Occipital lobe (tissue), 3 donors: Measurements from ENCODE around the gene RAX2. TPM values are rescaled to one million over a fixed set of nuclear protein-coding genes. Genes with fewer than 3 reads are reported as not detected.

Experiments
- DNase-seq: peaks from one replicate; lab custom pipeline; 2025; lab: John Stamatoyannopoulos, UW
- small RNA-seq: library from RNA; depleted of rRNA; stranded (forward); fragments of <200 nt; gene quantifications from one replicate; pipeline ENCODE3, GENCODE V24; 2014
- total RNA-seq: library from RNA; depleted of rRNA; stranded (reverse); fragments of >200 nt; gene quantifications from one replicate; pipeline ENCODE4 v1.2.3, GENCODE V29; 2014

The RAX2 gene
- total RNA-seq, 1 donor from 2014 or later, result not detected

DNA sequence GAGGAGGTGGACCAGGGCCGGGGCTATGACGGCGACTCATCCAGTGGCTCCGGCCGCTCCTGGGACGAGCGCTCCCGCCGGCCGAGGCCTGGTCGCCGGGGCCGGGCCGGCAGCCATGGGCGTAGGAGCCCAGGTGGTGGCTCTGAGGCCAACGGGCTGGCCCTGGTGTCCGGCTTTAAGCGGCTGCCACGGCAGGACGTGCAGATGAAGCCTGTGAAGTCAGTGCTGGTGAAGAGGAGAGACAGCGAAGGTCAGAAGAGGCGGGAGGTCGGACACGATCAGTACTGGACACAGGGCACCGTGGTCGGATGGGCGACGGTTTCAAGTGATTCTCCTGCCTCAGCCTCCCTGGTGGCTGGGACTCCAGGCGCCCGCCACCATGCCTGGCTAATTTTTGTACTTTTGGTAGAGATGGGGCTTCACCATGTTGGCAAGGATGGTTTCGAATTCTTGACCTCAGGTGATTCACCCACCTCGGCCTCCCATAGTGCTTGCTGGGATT is 41.5 kb downstream of the RAX2 start:
- DNase-seq, result no peak

DNA sequence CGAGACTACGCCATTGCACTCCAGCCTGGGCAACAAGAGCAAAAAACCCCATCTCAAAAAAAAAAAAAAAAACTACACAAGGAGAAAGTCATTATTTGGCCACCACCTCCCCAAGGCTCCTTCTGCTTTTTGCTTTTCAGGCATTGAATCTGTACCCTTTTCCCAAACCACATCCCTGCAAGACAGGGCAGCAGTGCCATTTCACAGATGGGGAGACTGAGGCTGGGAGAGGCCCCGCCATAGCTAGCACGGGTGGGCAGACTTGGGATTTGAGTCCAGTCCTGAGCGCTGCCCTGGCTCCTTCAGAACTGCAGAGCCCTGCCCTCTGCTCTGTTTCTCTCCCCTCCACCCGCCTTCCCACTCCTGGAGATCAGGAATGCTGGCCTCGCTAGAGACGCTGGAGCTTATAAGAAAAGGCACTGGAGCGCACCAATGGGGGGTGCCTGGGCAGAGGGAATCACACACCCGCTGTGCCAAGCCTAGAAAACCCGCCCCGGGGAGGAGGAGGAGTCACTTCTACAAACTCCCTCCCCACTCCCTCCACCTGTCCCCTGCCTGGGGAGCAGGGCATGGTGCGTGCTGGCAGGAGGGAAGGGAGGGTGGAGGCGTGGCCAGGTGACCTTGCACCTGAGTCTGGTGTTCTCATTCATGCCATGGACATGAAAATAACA is 46.3 kb downstream of the RAX2 start:
- no peak for DNase-seq

DNA sequence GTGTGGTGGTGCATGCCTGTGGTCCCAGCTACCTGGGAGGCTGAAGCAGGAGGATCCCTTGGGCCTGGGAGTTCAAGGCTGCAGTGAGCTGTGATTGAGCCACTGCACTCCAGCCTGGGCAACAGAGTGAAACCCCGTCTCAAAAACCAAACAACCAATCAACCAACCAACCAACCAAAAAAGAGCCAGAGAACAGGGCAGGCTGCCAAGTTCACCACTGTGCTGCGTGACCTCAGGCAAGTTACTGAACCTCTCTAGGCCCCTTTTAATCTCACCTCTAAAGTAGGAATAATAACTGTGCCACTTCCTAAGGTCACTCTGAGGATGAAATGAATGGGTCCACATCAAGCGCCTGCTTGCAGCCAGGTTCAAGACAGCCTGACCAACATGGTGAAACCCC is 46.9 kb downstream of the RAX2 start:
- DNase-seq, result no peak

DNA sequence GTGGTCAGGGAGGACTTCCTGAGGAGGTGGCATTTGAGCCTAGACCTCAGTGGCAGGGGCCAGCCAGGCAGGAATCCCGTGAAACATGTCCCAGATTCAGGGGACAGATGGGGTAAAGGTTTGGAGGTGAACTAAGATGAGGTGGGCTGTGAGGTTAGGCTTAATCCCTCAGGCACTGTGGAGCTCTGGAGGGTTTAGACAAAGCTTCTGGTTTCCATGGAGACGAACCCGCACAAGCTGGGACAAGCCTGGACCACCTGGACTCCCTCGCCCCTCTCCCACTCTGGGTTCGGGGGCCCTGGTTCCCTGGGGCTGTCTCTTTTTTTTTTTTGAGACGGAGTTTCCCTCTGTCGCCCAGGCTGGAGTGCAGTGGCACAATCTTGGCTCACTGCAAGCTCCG is 48.1 kb downstream of the RAX2 start:
- DNase-seq, result no peak

DNA sequence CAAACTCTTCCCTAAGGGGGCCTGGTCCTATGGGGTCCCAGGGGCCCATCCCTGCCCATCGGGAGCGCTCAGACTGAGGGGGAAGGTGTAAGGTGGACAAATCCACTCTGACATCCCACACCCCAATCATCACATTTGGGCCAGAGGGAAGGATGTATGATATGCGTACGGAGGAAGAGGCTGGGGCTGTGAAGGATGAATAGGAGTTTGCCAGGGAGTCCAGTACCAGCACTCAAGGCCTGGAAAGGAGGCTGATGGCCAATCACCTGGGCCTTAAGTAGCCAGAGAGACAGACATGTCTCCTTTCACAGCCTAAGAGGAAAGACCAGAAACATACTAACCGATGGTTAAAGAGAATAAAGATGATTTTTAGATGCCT is 48.9 kb downstream of the RAX2 start:
- DNase-seq, result no peak

DNA sequence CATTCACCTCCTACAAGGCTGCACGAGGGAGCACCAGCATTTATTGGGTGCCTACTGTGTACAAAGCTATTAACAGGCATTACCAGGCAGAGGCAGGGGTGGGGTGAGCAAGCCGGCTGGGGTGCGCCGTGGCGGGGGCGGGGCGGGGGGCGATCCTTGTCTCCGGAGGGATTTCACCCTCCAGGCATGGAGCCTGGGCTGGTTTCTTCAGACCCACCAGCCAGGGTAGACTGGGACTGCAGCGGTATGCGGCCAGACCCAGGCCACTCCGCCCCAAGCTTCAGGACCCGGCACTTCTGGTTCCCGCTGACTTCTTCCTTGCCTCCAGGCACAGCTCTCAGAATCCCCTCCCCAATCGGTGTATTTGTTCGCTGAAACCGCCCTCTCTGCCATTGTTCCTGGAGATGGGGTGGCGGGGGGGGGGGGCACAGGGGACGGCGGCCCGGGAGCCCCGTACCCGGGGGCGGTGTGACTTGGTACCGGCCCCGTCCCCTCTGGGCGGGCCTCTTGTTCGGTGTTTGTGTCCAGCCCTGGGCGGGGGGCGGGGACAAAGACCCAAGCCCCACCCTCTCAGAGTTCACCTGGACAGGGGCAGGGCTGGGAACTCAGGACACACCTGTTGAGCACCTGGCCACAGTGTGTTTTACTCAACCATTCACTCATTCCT is 49.5 kb downstream of the RAX2 start:
- no peak for DNase-seq

DNA sequence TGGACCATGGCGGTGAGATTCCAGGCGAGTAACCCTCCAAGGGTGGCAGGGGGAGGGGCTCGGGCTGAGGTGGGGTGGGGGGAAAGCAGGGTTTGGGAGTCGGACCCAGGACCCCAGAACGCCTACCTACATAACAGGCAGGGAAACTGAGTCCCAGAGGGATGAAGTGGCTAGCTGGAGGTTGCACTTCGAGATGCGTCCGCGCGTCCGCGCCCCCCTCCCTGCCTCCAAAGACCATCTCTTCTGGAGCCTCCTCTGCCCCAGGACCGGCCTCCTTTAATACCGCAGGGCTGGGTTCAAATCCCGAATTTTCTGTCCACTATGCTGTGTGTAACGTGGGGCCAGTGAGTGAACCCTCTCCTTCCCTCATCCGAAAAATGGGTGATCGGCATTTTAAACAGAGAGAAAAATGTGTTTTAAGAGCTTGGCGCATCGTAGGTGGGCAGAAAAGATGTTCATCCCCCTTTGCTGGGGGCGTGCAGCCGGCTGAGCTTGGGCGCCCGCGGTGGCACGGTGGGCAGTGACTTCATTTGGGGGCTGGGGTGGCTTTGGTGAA is 50.1 kb downstream of the RAX2 start:
- no peak for DNase-seq

DNA sequence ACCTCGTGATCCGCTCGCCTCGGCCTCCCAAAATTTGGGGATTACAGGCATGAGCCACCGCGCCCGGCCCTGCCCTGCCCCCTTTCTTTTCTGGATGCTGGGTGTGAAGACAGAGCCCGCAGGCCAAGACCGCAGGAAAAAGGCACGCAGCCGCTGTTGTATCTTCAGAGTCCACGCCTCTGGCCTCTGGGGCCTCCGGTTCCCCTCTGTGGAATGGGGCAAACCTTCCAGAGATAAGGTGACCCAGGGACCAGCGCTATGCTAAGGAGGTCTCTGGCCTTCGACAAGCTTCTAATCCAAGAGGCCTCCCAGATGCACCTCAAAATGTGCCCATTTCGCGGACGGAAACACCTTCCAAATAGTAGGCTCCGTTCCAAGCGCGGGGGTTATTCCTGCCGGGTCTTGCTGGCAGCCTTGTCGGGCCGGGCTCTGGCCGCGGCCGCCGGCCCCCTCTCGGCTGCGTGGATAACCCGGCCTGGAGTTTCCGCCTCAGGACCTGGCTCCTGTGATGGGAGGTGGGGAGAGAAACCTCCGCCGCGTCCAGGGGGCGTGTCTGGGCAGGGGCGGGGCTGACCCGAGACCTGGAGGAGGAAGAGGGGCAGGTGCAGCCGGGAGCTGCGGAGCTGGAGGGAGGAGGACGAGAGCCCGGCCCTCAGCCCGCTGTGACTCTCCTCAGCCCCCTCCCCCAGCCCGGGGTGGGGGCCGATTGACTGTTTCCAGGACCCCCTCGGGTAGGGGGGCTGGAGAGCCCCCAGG is 50.7 kb downstream of the RAX2 start:
- no peak for DNase-seq

DNA sequence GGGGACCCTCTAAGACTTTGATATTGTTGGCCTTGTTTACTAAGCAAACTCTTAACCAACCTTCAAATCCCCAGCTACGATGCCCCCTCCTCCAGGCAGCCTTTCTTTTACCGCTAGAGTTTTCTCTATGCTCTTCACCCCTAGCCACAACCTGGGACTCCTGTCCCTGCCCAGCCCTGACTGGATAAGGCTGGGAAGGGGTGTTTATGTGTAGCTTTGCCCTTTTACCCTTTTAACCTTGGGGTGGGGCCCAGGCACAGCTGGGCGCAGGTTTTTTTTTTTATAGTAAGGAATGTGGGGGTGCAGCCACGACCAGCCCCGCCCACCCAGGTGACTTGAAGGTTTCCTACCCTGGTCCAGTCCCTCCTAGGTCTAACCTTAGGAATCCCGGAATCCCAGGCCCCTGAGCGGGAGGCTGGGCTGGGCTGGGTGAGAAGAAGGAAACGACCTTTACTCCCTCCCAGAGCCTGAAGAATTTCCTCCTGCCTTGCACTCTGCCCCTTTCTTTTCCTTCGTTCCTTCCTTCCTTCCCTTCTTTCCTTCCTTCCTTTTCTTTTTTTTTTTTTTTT is 51.6 kb downstream of the RAX2 start:
- no peak for DNase-seq

DNA sequence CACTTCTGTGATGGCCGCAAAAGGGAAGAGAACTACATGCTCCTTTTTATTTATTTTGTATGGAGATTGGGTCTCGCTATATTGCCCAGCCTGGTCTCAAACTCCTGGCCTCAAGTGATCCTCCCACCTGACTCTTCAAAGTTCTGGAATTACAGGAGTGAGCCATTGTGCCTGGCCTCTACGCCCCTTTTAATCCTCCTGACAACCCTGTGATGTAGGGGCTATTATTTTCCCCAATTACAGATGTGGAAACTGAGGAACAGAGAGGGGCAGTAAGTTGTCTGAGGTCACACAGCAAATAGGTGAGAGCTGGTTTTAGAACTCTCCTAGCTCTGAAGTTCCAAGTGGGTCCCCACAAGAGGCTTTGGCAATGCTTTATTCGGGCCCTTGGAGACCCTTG is 52.2 kb downstream of the RAX2 start:
- no peak for DNase-seq

Small RNAs within 50 kb of the gene (small RNA-seq; reads per million reads assigned to genes)
- gene AC005777.1, result not detected

Other genes starting within 250 kb of the RAX2 start
- not detected for gene TEKTIP1, start 233.1 kb downstream of the RAX2 start, total RNA-seq
- gene MFSD12, start 214.6 kb downstream of the RAX2 start, total RNA-seq, result 32.9 TPM
- 9.4 TPM for gene HMG20B, start 199.3 kb downstream of the RAX2 start, total RNA-seq
- gene GIPC3, start 186.8 kb downstream of the RAX2 start, total RNA-seq, result not detected
- 0.78 TPM for gene TBXA2R, start 165.4 kb downstream of the RAX2 start, total RNA-seq
- 19.8 TPM for gene CACTIN, start 145.4 kb downstream of the RAX2 start, total RNA-seq
- gene PIP5K1C, start 71.8 kb downstream of the RAX2 start, total RNA-seq, result 19.8 TPM
- gene TJP3, start 63.8 kb downstream of the RAX2 start, total RNA-seq, result not detected
- gene APBA3, start 10.5 kb downstream of the RAX2 start, total RNA-seq, result 12.3 TPM
- 16.8 TPM for gene MRPL54, start 9.5 kb downstream of the RAX2 start, total RNA-seq
- gene MATK, start 14.2 kb upstream of the RAX2 start, total RNA-seq, result 22.9 TPM
- 6.2 TPM for gene ZFR2, start 96.8 kb upstream of the RAX2 start, total RNA-seq
- 85.9 TPM for gene ATCAY, start 108.5 kb upstream of the RAX2 start, total RNA-seq
- not detected for gene NMRK2, start 160.8 kb upstream of the RAX2 start, total RNA-seq
- gene DAPK3, start 198.9 kb upstream of the RAX2 start, total RNA-seq, result 51.3 TPM
- 2,019 TPM for gene EEF2, start 213.2 kb upstream of the RAX2 start, total RNA-seq
- 22.5 TPM for gene PIAS4, start 235.5 kb upstream of the RAX2 start, total RNA-seq